OCI-LY1 (cell line): Measurements from ENCODE around the gene ELAVL3.

Experiments
- CTCF ChIP-seq: fragments of 200-600 bp; sonication (generic), shearing (Covaris generic); IDR thresholded peaks from 2 replicates; pipeline ENCODE4 v1.5.1; 2017; ENCODE audit warnings: mild to moderate bottlenecking, antibody characterized with exemption, low read length, moderate library complexity, mixed read lengths
- EZH2 ChIP-seq: fragments of 200-600 bp; sonication (generic), shearing (Covaris generic); IDR thresholded peaks from 2 replicates; pipeline ENCODE4 v1.8.0; 2017; ENCODE audit warnings: borderline replicate concordance, mixed run types, mild to moderate bottlenecking, antibody characterized with exemption, low read length, moderate library complexity, mixed read lengths

DNA sequence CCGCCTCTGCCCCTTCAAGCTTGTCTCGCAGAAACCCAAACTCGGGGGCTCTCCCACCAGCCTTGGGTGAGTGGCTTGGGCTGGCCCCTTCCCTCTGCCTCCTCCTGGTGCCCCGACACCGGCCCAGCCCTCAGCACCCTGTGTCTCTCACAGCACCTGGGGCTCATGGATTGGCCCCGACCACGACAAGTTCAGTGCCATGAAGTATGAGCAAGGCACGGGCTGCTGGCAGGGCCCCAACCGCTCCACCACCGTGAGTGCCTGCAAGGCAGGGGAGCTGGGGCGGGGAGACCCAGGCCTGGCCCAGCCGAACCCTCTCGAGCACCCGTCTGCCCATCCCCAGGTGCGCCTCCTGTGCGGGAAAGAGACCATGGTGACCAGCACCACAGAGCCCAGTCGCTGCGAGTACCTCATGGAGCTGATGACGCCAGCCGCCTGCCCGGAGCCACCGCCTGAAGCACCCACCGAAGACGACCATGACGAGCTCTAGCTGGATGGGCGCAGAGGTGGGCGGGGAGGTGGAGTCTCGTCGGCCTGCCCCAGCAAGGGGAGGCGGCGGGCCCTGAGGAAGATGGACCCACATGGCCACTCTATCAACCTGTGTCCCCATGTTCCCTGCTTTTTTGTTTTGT, 31.8 kb downstream of the ELAVL3 start:
- TF ChIP-seq CTCF (no peak), EZH2 (no peak)
